Measurements from ENCODE around the gene GABRR3. TPM values are rescaled to one million over a fixed set of nuclear protein-coding genes. Genes with fewer than 3 reads are reported as not detected.

Gene GABRR3
- polyA plus RNA-seq, 3 donors: not detected

- H3K4me1 ChIP-seq (ENCODE audit: control insufficient read depth in 1 of 2, insufficient read depth in 2 of 2, low read length in 2 of 2): peaks cover 4 to 6% of the 10 kb centered on the region in 2 donors
- no peak overlapping the region for H3K4me3 Mint-ChIP-seq
- H3K9me3 ChIP-seq (replicated peaks in 1 of 2; ENCODE audit: control insufficient read depth in 1 of 2, insufficient read depth in 1 of 2, low read length in 2 of 2): no peaks in the 10 kb centered on the region
- H3K4me2 ChIP-seq (replicated peaks; ENCODE audit: extremely low read depth, low read length, poor library complexity, severe bottlenecking): no peak overlapping the region
- intact Hi-C loops (cut with micrococcal nuclease): no loop called here
- no peak for TF ChIP-seq CTCF (IDR thresholded peaks at IDR 0.05)
- no peak overlapping the region for H3K27ac ChIP-seq (ENCODE audit: low read depth in 1 of 2, low read length in 2 of 2)
- no peaks in the 10 kb centered on the region for H3K27me3 Mint-ChIP-seq (ENCODE audit: low read depth in 3 of 3)
- H3K9ac ChIP-seq (ENCODE audit: insufficient read depth, low read length, poor library complexity, severe bottlenecking): no peak overlapping the region
- H3K4me1 Mint-ChIP-seq: peaks cover 17% of the 10 kb centered on the region
- H3K27ac Mint-ChIP-seq: no peak overlapping the region
- no peak overlapping the region for H3K4me3 ChIP-seq (replicated peaks in 1 of 3; ENCODE audit: low read depth in 2 of 3, low read length in 3 of 3)
- H3K36me3 Mint-ChIP-seq: no peaks in the 10 kb centered on the region
- H2AFZ ChIP-seq (ENCODE audit: insufficient read depth, low read depth, low read length, poor library complexity, severe bottlenecking): no peak overlapping the region
- no peaks in the 10 kb centered on the region for H3K36me3 ChIP-seq (replicated peaks in 1 of 2; ENCODE audit: control insufficient read depth in 1 of 2, insufficient read depth in 2 of 2, low read length in 2 of 2)
- H3K9me3 Mint-ChIP-seq: peaks cover 0 to 3% (median 0%) of the 10 kb centered on the region in 7 donors
- H4K20me1 ChIP-seq (ENCODE audit: insufficient read depth, low read length): no peaks in the 10 kb centered on the region
- WGBS (ENCODE audit: insufficient coverage): no CpG with 5 or more reads among the region's 2 CpGs
- no peaks in the 10 kb centered on the region for H3K79me2 ChIP-seq (ENCODE audit: insufficient read depth, low read length)
- no peaks in the 10 kb centered on the region for H3K27me3 ChIP-seq (ENCODE audit: control insufficient read depth in 2 of 2, insufficient read depth in 2 of 2, low read length in 2 of 2)
- DNase-seq: no peak
Measured at GRCh38 chr3:98005438-98005837, 29.7 kb downstream of the GABRR3 start.

DNA sequence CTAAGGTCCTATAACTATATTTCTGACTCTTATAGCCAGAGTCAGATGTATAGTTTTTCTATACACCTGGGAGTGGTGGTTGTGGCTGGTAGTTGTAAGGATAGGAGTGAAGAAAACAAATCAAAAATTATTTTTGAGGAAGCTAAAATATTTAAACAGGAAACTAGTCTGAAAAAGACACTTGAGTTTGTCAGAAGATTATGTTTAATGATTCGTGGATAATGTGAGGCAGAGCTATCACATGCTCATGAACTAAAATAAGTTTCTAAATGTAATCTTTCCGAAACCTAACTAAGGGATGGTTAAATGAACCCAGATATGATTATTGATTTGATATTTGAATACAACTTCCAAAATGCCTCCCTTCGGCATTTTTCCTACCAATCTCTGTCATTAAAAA lies 30.4 kb downstream of the GABRR3 start:
- TF ChIP-seq CTCF (IDR thresholded peaks at IDR 0.05): no peak
- no peaks in the 10 kb centered on the region for H4K20me1 ChIP-seq (ENCODE audit: insufficient read depth, low read length)
- WGBS (ENCODE audit: insufficient coverage): no CpG with 5 or more reads among the region's 3 CpGs
- no peaks in the 10 kb centered on the region for H3K27me3 ChIP-seq (ENCODE audit: control insufficient read depth in 2 of 2, insufficient read depth in 2 of 2, low read length in 2 of 2)
- no peaks in the 10 kb centered on the region for H3K79me2 ChIP-seq (ENCODE audit: insufficient read depth, low read length)
- Mint-ChIP-seq H3K9me3 (peaks cover 0 to 3% (median 0%) of the 10 kb centered on the region in 7 donors), H3K36me3 (no peaks in the 10 kb centered on the region), H3K4me3 (no peak overlapping the region), H3K27ac (no peak overlapping the region), H3K27me3 (ENCODE audit: low read depth in 3 of 3) (no peaks in the 10 kb centered on the region), H3K4me1 (peaks cover 17% of the 10 kb centered on the region)
- H3K36me3 ChIP-seq (replicated peaks in 1 of 2; ENCODE audit: control insufficient read depth in 1 of 2, insufficient read depth in 2 of 2, low read length in 2 of 2): no peaks in the 10 kb centered on the region
- intact Hi-C loops (cut with micrococcal nuclease): no loop called here
- peaks cover 4 to 6% of the 10 kb centered on the region in 2 donors for H3K4me1 ChIP-seq (ENCODE audit: control insufficient read depth in 1 of 2, insufficient read depth in 2 of 2, low read length in 2 of 2)
- no peak overlapping the region for H3K4me2 ChIP-seq (replicated peaks; ENCODE audit: extremely low read depth, low read length, poor library complexity, severe bottlenecking)
- no peak for DNase-seq
- no peak overlapping the region for H3K9ac ChIP-seq (ENCODE audit: insufficient read depth, low read length, poor library complexity, severe bottlenecking)
- H3K9me3 ChIP-seq (replicated peaks in 1 of 2; ENCODE audit: control insufficient read depth in 1 of 2, insufficient read depth in 1 of 2, low read length in 2 of 2): no peaks in the 10 kb centered on the region
- H2AFZ ChIP-seq (ENCODE audit: insufficient read depth, low read depth, low read length, poor library complexity, severe bottlenecking): no peak overlapping the region
- no peak overlapping the region for H3K4me3 ChIP-seq (replicated peaks in 1 of 3; ENCODE audit: low read depth in 2 of 3, low read length in 3 of 3)
- H3K27ac ChIP-seq (ENCODE audit: low read depth in 1 of 2, low read length in 2 of 2): no peak overlapping the region
